HCT116 (cell line): ENCODE measurements around the gene AIRE. TPM values are rescaled to one million over a fixed set of nuclear protein-coding genes. Genes with fewer than 3 reads are reported as not detected.

Source experiments
- ATAC-seq: fragments of 200-7000 bp; cut with Tn5 transposase; 2 replicates; pipeline ENCODE4 v1.9.1; 2020; ENCODE audit warnings: mild to moderate bottlenecking, moderate library complexity
- BruUV-seq: library from RNA; stranded (reverse); fragments of 400-500 nt; replicated peaks from 2 replicates; lab custom pipeline; 2021; lab: Mats Ljungman, UMichigan
- CTCF ChIA-PET: fragments of 300-600 bp; sonication (Branson Sonifier 250); formaldehyde crosslinking; loops from one replicate; lab custom pipeline; 2021; ENCODE audit warnings: antibody characterized with exemption; lab: Charles Lee
- POLR2A ChIA-PET: fragments of 300-600, 350-600 bp; sonication (Branson Sonifier 250); formaldehyde crosslinking; loops from one replicate; lab custom pipeline; 2021; ENCODE audit warnings: antibody characterized with exemption; lab: Charles Lee
- RAD21 ChIA-PET, 2 experiments: fragments of 300-600 bp; sonication (Branson Sonifier 250); formaldehyde crosslinking; loops; one replicate each; lab custom pipeline; 2023; ENCODE audit warnings: low total read pairs in 2 of 2; ENCODE audit not compliant: uncharacterized antibody in 2 of 2, unreplicated experiment in 2 of 2, low non-redundant PET in 1 of 2; lab: Charles Lee
- DNase-seq: peaks from one replicate; pipeline ENCODE4 v3.0.0-alpha.2; 2010; ENCODE audit warnings: low read depth, low spot score
- H2AFZ ChIP-seq: fragments of 200-600 bp; shearing (Covaris generic), sonication (generic); 2 replicates; pipeline ENCODE4 v1.6.1; 2017; ENCODE audit warnings: low read depth, mixed run types, mixed read lengths, antibody characterized with exemption, low read length; ENCODE audit not compliant: poor library complexity, severe bottlenecking
- H3K27ac ChIP-seq: 2 replicates; pipeline ENCODE4 v1.5.1; 2012; ENCODE audit warnings: low read depth, low read length
- H3K27me3 ChIP-seq: fragments of 200-600 bp; sonication (generic); 2 replicates; pipeline ENCODE4 v1.6.1; 2016; ENCODE audit warnings: mixed run types, low read length, mixed read lengths; ENCODE audit not compliant: insufficient read depth
- H3K36me3 ChIP-seq, 2 experiments: fragments of 200-500 bp in 1 of 2; fragments of 200-600 bp in 1 of 2; sonication (Bioruptor generic) in 1 of 2; sonication (generic) in 1 of 2; 2 replicates each; pipeline versions ENCODE4 v1.5.1 to v1.6.1; 2014 to 2016; ENCODE audit warnings: low read length in 2 of 2, inconsistent platforms in 1 of 2, mixed read lengths in 1 of 2, mixed run types in 1 of 2; ENCODE audit not compliant: insufficient read depth in 2 of 2, control insufficient read depth in 1 of 2
- H3K4me1 ChIP-seq, 2 experiments: fragments of 200-600 bp in 1 of 2; sonication (generic) in 1 of 2; 2 replicates each; pipeline versions ENCODE4 v1.5.1 to v1.6.1; 2012 to 2017; ENCODE audit warnings: low read length in 2 of 2, inconsistent platforms in 1 of 2, mild to moderate bottlenecking in 1 of 2, mixed read lengths in 1 of 2, mixed run types in 1 of 2, moderate library complexity in 1 of 2; ENCODE audit not compliant: insufficient read depth in 2 of 2, control insufficient read depth in 1 of 2
- H3K4me2 ChIP-seq: fragments of 200-600 bp; sonication (generic); 2 replicates; pipeline ENCODE4 v1.6.1; 2017; ENCODE audit warnings: mixed run types, low read length, mixed read lengths
- H3K4me3 ChIP-seq, 2 experiments: fragments of 200-600 bp in 1 of 2; sonication (generic) in 1 of 2; replicated peaks in 1 of 2; 2 replicates each; pipeline ENCODE4 v1.5.1; 2011 to 2016; ENCODE audit warnings: low read length in 2 of 2, control low read depth in 1 of 2, low read depth in 1 of 2, mild to moderate bottlenecking in 1 of 2, mixed read lengths in 1 of 2, mixed run types in 1 of 2
- H3K79me2 ChIP-seq: fragments of 200-600 bp; sonication (generic); 2 replicates; pipeline ENCODE4 v1.6.1; 2017; ENCODE audit warnings: mild to moderate bottlenecking, mixed run types, low read length, moderate library complexity, mixed read lengths; ENCODE audit not compliant: insufficient read depth
- H3K9ac ChIP-seq: fragments of 200-600 bp; sonication (generic); 2 replicates; pipeline ENCODE4 v1.6.1; 2016; ENCODE audit warnings: low read length, mixed read lengths
- H3K9me2 ChIP-seq: fragments of 200-600 bp; sonication (generic), shearing (Covaris generic); 2 replicates; pipeline ENCODE4 v1.6.1; 2017; ENCODE audit warnings: mixed run types, mild to moderate bottlenecking, moderate library complexity; ENCODE audit not compliant: insufficient read depth
- H3K9me3 ChIP-seq, 2 experiments: fragments of 200-500 bp in 1 of 2; fragments of 200-600 bp in 1 of 2; sonication (Bioruptor generic) in 1 of 2; sonication (generic) in 1 of 2; 2 replicates each; pipeline ENCODE4 v1.6.1; 2014 to 2017; ENCODE audit warnings: low read length in 2 of 2, mixed read lengths in 2 of 2, inconsistent platforms in 1 of 2, low read depth in 1 of 2, mild to moderate bottlenecking in 1 of 2, mixed run types in 1 of 2, moderate library complexity in 1 of 2; ENCODE audit not compliant: control insufficient read depth in 1 of 2, insufficient read depth in 1 of 2
- H4K20me1 ChIP-seq: fragments of 200-600 bp; sonication (generic), shearing (Covaris generic); 2 replicates; pipeline ENCODE4 v1.6.1; 2017; ENCODE audit warnings: mixed run types, mild to moderate bottlenecking, moderate library complexity; ENCODE audit not compliant: insufficient read depth
- EGR1 ChIP-seq: IDR thresholded peaks from 2 replicates; pipeline ENCODE4 v1.6.1; 2012; ENCODE audit warnings: low read depth
- ELF1 ChIP-seq: IDR thresholded peaks from 2 replicates; pipeline ENCODE4 v1.6.1; 2012; ENCODE audit warnings: low read depth, borderline replicate concordance
- EZH2phosphoT487 ChIP-seq: fragments of 200-600 bp; IDR thresholded peaks from 2 replicates; pipeline ENCODE4 v1.6.1; 2018; ENCODE audit warnings: antibody characterized with exemption, borderline replicate concordance
- FOSL1 ChIP-seq: IDR thresholded peaks from 2 replicates; pipeline ENCODE4 v1.6.1; 2012; ENCODE audit warnings: low read depth
- JUND ChIP-seq: IDR thresholded peaks from 2 replicates; pipeline ENCODE4 v1.6.1; 2012
- POLR2A ChIP-seq: IDR thresholded peaks from 2 replicates; pipeline ENCODE4 v1.7.0; 2011; ENCODE audit warnings: borderline replicate concordance; ENCODE audit not compliant: insufficient read depth, insufficient read length; ENCODE audit errors: extremely low read depth
- POLR2AphosphoS5 ChIP-seq: IDR thresholded peaks from 2 replicates; pipeline ENCODE4 v1.6.1; 2011; ENCODE audit warnings: mild to moderate bottlenecking, low read depth, low read length, moderate library complexity
- RAD21 ChIP-seq: IDR thresholded peaks from 2 replicates; pipeline ENCODE4 v1.6.1; 2012; ENCODE audit warnings: low read depth, mild to moderate bottlenecking
- SIN3A ChIP-seq: IDR thresholded peaks from 2 replicates; pipeline ENCODE4 v1.6.1; 2012; ENCODE audit warnings: low read depth
- TCF7L2 ChIP-seq: IDR thresholded peaks from 2 replicates; pipeline ENCODE4 v1.7.0; 2011; ENCODE audit warnings: borderline replicate concordance, inconsistent platforms; ENCODE audit not compliant: insufficient read depth, insufficient read length; ENCODE audit errors: extremely low read depth
- ZFX ChIP-seq: fragments of 450-650 bp; IDR thresholded peaks from 2 replicates; pipeline ENCODE4 v1.6.1; 2017
- ZNF274 ChIP-seq: fragments of 200-500 bp; sonication (Bioruptor generic); IDR thresholded peaks from 2 replicates; pipeline ENCODE4 v1.6.1; 2014; ENCODE audit warnings: mild to moderate bottlenecking, low read depth, low read length, inconsistent platforms
- intact Hi-C: fragments of 100-400 bp; cut with micrococcal nuclease; formaldehyde crosslinking; loops from 2 replicates; pipeline ENCODE4 v1.10.0; 2022
- total RNA-seq: library from RNA; stranded (reverse); gene quantifications from one replicate; pipeline ENCODE4 v1.2.1, GENCODE V29; 2021; ENCODE audit not compliant: unreplicated experiment
- TF ChIP-seq, protein P1 (sequence below): IDR thresholded peaks from 2 replicates; pipeline ENCODE4 v1.6.1; 2012; ENCODE audit warnings: low read depth
- TF ChIP-seq, protein P2 (sequence below): IDR thresholded peaks from 2 replicates; pipeline ENCODE4 v1.6.1; 2012
- TF ChIP-seq, protein P3 (sequence below), 3 experiments: fragments of 200-600 bp in 1 of 3; sonication (generic) in 1 of 3; IDR thresholded peaks in 2 of 3; conservative IDR thresholded peaks in 1 of 3; 2 replicates each; pipeline ENCODE4 v1.5.1; 2012 to 2017; ENCODE audit warnings: low read depth in 2 of 3, low read length in 2 of 3, antibody characterized with exemption in 1 of 3, borderline replicate concordance in 1 of 3, control low read depth in 1 of 3, mild to moderate bottlenecking in 1 of 3, mixed read lengths in 1 of 3, mixed run types in 1 of 3, moderate library complexity in 1 of 3; ENCODE audit not compliant: insufficient read depth in 1 of 3

AIRE gene
- total RNA-seq, 1 experiment from 2014 or later = not detected

- Histone ChIP-seq H3K36me3 (no peaks in the 10 kb centered on the region; a peak in 1 of 4 replicates), H4K20me1 (no peaks in the 10 kb centered on the region), H2AFZ (no peak overlapping the region), H3K9me3 (no peaks in the 10 kb centered on the region), H3K79me2 (no peaks in the 10 kb centered on the region), H3K4me1 (no peaks in the 10 kb centered on the region), H3K9ac (no peak overlapping the region), H3K4me2 (no peak overlapping the region), H3K27ac (no peak overlapping the region), H3K9me2 (no peaks in the 10 kb centered on the region), H3K27me3 (no peaks in the 10 kb centered on the region), H3K4me3 (no peak overlapping the region)
- TF ChIP-seq POLR2A (no peak), ELF1 (no peak), ZNF274 (no peak)
- ChIA-PET RAD21 (no interaction called here), CTCF (no interaction called here), POLR2A (no interaction called here)
- intact Hi-C loops = no loop called here
- DNase-seq (no peak), ATAC-seq (no peak)
- BruUV-seq = no TSS peak
Observed at GRCh38 chr21:44323591-44323990, 37.9 kb downstream of the AIRE start.

GRCh38 chr21:44324106-44324853 is 38.6 kb downstream of the AIRE start:
- no peaks in the 10 kb centered on the region for H3K9me2 ChIP-seq
- H3K36me3 ChIP-seq = no peaks in the 10 kb centered on the region; a peak in 1 of 4 replicates
- no peaks in the 10 kb centered on the region for H3K79me2 ChIP-seq
- POLR2A ChIA-PET = no interaction called here
- H3K9me3 ChIP-seq = no peaks in the 10 kb centered on the region
- ATAC-seq (no peak), DNase-seq (no peak)
- no peak overlapping the region for H3K4me2 ChIP-seq
- H3K9ac ChIP-seq = no peak overlapping the region
- no peak overlapping the region for H3K27ac ChIP-seq
- H2AFZ ChIP-seq = no peak overlapping the region
- H4K20me1 ChIP-seq = no peaks in the 10 kb centered on the region
- H3K4me1 ChIP-seq = no peaks in the 10 kb centered on the region
- H3K4me3 ChIP-seq = no peak overlapping the region
- no TSS peak for BruUV-seq
- intact Hi-C loops = no loop called here
- RAD21 ChIA-PET = interaction anchor here in 1 of 2 experiments (0.6 kb wide), 1 partner anchor 9 kb away, joined by 3 read pairs; no protein-coding TSS in a partner anchor
- CTCF ChIA-PET = no interaction called here
- no peaks in the 10 kb centered on the region for H3K27me3 ChIP-seq
- TF ChIP-seq EGR1 (no peak), EZH2phosphoT487 (no peak), RAD21 (no peak), TCF7L2 (no peak), FOSL1 (no peak), SIN3A (no peak), POLR2AphosphoS5 (no peak), POLR2A (no peak), ZFX (no peak), JUND (no peak), ZNF274 (no peak)
- TF ChIP-seq, protein P1, sequence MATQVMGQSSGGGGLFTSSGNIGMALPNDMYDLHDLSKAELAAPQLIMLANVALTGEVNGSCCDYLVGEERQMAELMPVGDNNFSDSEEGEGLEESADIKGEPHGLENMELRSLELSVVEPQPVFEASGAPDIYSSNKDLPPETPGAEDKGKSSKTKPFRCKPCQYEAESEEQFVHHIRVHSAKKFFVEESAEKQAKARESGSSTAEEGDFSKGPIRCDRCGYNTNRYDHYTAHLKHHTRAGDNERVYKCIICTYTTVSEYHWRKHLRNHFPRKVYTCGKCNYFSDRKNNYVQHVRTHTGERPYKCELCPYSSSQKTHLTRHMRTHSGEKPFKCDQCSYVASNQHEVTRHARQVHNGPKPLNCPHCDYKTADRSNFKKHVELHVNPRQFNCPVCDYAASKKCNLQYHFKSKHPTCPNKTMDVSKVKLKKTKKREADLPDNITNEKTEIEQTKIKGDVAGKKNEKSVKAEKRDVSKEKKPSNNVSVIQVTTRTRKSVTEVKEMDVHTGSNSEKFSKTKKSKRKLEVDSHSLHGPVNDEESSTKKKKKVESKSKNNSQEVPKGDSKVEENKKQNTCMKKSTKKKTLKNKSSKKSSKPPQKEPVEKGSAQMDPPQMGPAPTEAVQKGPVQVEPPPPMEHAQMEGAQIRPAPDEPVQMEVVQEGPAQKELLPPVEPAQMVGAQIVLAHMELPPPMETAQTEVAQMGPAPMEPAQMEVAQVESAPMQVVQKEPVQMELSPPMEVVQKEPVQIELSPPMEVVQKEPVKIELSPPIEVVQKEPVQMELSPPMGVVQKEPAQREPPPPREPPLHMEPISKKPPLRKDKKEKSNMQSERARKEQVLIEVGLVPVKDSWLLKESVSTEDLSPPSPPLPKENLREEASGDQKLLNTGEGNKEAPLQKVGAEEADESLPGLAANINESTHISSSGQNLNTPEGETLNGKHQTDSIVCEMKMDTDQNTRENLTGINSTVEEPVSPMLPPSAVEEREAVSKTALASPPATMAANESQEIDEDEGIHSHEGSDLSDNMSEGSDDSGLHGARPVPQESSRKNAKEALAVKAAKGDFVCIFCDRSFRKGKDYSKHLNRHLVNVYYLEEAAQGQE = no peak
- TF ChIP-seq, protein P2, sequence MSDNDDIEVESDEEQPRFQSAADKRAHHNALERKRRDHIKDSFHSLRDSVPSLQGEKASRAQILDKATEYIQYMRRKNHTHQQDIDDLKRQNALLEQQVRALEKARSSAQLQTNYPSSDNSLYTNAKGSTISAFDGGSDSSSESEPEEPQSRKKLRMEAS = no peak
- TF ChIP-seq, protein P3, sequence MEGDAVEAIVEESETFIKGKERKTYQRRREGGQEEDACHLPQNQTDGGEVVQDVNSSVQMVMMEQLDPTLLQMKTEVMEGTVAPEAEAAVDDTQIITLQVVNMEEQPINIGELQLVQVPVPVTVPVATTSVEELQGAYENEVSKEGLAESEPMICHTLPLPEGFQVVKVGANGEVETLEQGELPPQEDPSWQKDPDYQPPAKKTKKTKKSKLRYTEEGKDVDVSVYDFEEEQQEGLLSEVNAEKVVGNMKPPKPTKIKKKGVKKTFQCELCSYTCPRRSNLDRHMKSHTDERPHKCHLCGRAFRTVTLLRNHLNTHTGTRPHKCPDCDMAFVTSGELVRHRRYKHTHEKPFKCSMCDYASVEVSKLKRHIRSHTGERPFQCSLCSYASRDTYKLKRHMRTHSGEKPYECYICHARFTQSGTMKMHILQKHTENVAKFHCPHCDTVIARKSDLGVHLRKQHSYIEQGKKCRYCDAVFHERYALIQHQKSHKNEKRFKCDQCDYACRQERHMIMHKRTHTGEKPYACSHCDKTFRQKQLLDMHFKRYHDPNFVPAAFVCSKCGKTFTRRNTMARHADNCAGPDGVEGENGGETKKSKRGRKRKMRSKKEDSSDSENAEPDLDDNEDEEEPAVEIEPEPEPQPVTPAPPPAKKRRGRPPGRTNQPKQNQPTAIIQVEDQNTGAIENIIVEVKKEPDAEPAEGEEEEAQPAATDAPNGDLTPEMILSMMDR (IDR thresholded peaks at IDR 0.05 in 2 of 3, conservative IDR thresholded peaks at IDR 0.05 in 1 of 3; ENCODE audit: borderline replicate concordance in 1 of 3, insufficient read depth in 1 of 3, low read depth in 2 of 3, low read length in 2 of 3) = no peak
